Smooth muscle cell (in vitro differentiated cells): ENCODE measurements around the gene AMZ1. TPM values are rescaled to one million over a fixed set of nuclear protein-coding genes. Genes with fewer than 3 reads are reported as not detected.
"Not testable (repeated sequence)": the region's sequence is repeated elsewhere in the genome, so short reads cannot be mapped to it uniquely, and the experiment has no call there.

Experiments
- DNase-seq: peaks from one replicate; lab custom pipeline; 2025; ENCODE audit not compliant: unreplicated experiment; lab: John Stamatoyannopoulos, UW
- H2AFZ ChIP-seq: fragments of 200-600 bp; sonication (generic); 2 replicates; pipeline ENCODE4 v1.6.0; 2016; ENCODE audit warnings: antibody characterized with exemption, low read depth, mild to moderate bottlenecking
- H3F3A ChIP-seq: fragments of 200-600 bp; sonication (generic); 2 replicates; pipeline ENCODE4 v1.6.0; 2017; ENCODE audit warnings: antibody characterized with exemption, low read depth
- H3K27ac ChIP-seq: fragments of 200-600 bp; sonication (generic); 2 replicates; pipeline ENCODE4 v1.5.1; 2016; ENCODE audit warnings: low read depth, mild to moderate bottlenecking
- H3K27me3 ChIP-seq: fragments of 200-600 bp; sonication (generic); 2 replicates; pipeline ENCODE4 v1.6.1; 2016; ENCODE audit warnings: low read depth, mild to moderate bottlenecking
- H3K36me3 ChIP-seq: fragments of 200-600 bp; sonication (generic); 2 replicates; pipeline ENCODE4 v1.5.1; 2016; ENCODE audit warnings: low read depth
- H3K4me1 ChIP-seq: fragments of 200-600 bp; sonication (generic); 2 replicates; pipeline ENCODE4 v1.5.1; 2016; ENCODE audit warnings: low read depth
- H3K4me2 ChIP-seq: fragments of 200-600 bp; sonication (generic); 2 replicates; pipeline ENCODE4 v1.6.0; 2016; ENCODE audit warnings: mild to moderate bottlenecking
- H3K4me3 ChIP-seq: fragments of 200-600 bp; sonication (generic); 2 replicates; pipeline ENCODE4 v1.5.1; 2016; ENCODE audit warnings: mild to moderate bottlenecking
- H3K79me2 ChIP-seq: fragments of 200-600 bp; sonication (generic); 2 replicates; pipeline ENCODE4 v1.6.0; 2016; ENCODE audit warnings: low read depth, mild to moderate bottlenecking
- H3K9ac ChIP-seq: fragments of 200-600 bp; sonication (generic); 2 replicates; pipeline ENCODE4 v1.6.0; 2016; ENCODE audit warnings: low read depth
- H3K9me3 ChIP-seq: fragments of 200-600 bp; sonication (generic); replicated peaks from 2 replicates; pipeline ENCODE4 v1.5.1; 2016; ENCODE audit warnings: low read depth
- H4K20me1 ChIP-seq: fragments of 200-600 bp; sonication (generic); 2 replicates; pipeline ENCODE4 v1.6.0; 2016; ENCODE audit warnings: low read depth
- CTCF ChIP-seq: fragments of 200-600 bp; sonication (generic); IDR thresholded peaks from 2 replicates; pipeline ENCODE4 v1.5.1; 2017; ENCODE audit warnings: borderline replicate concordance, mild to moderate bottlenecking, antibody characterized with exemption; ENCODE audit not compliant: insufficient read depth, poor library complexity, severe bottlenecking
- WGBS: methylation state at CpG from one replicate; pipeline ENCODE4 v1.1.7; 2016; ENCODE audit warnings: low lambda C conversion rate; 5-methylcytosine and 5-hydroxymethylcytosine counted together
- polyA plus RNA-seq: library from polyadenylated mRNA; unstranded; fragments of >200 nt; fragmentation: Nextera tagmentation; extraction: Ambion mirVana; gene quantifications from 2 replicates; pipeline ENCODE4 v1.2.1, GENCODE V29; 2016
- total RNA-seq: library from RNA; depleted of rRNA; stranded (reverse); fragments of >200 nt; gene quantifications from 2 replicates; pipeline ENCODE4 v1.2.3, GENCODE V29; 2014

The AMZ1 gene
- total and polyA plus RNA-seq, 2 experiments from 2014 or later: 0.63 to 1.1 TPM

GRCh38 chr7:2673934-2674333 lies 14.1 kb upstream of the AMZ1 start:
- no peaks in the 10 kb centered on the region for H3K79me2 ChIP-seq
- H3K4me1 ChIP-seq: no peaks in the 10 kb centered on the region
- no peaks in the 10 kb centered on the region for H4K20me1 ChIP-seq
- no peak overlapping the region for H2AFZ ChIP-seq
- peaks cover 2% of the 10 kb centered on the region for H3K9me3 ChIP-seq
- H3K9ac ChIP-seq: no peak overlapping the region
- no peak overlapping the region for H3K4me2 ChIP-seq
- H3K27ac ChIP-seq: no peak overlapping the region
- no peaks in the 10 kb centered on the region for H3K36me3 ChIP-seq
- no peak for TF ChIP-seq CTCF
- no peaks in the 10 kb centered on the region for H3F3A ChIP-seq
- H3K4me3 ChIP-seq: no peak overlapping the region
- no peaks in the 10 kb centered on the region for H3K27me3 ChIP-seq
- DNase-seq: no peak

- Histone ChIP-seq H3K4me1 (no peaks in the 10 kb centered on the region), H3K4me2 (no peak overlapping the region), H3K9ac (no peak overlapping the region), H3K9me3 (peaks cover 2% of the 10 kb centered on the region), H3K4me3 (no peak overlapping the region), H3K36me3 (no peaks in the 10 kb centered on the region), H3K27ac (no peak overlapping the region), H3K27me3 (no peaks in the 10 kb centered on the region), H2AFZ (no peak overlapping the region), H3K79me2 (no peaks in the 10 kb centered on the region), H4K20me1 (no peaks in the 10 kb centered on the region), H3F3A (no peaks in the 10 kb centered on the region)
- TF ChIP-seq CTCF: no peak
- DNase-seq: no peak
- 71% methylated on average over 9 of the region's 9 CpGs for WGBS
These were observed 12.7 kb upstream of the AMZ1 start for GRCh38 chr7:2675256-2675764.

- H4K20me1 ChIP-seq, DNase-seq, H3K4me1 ChIP-seq, H3F3A ChIP-seq, H3K4me2 ChIP-seq, H3K36me3 ChIP-seq, H3K9me3 ChIP-seq, H3K79me2 ChIP-seq, H3K9ac ChIP-seq, H3K4me3 ChIP-seq, H3K27ac ChIP-seq, H2AFZ ChIP-seq, H3K27me3 ChIP-seq: not testable (repeated sequence)
- WGBS: 74% methylated on average over 7 of the region's 8 CpGs
These were observed 11.4 kb upstream of the AMZ1 start for GRCh38 chr7:2676576-2676975.

- not testable (repeated sequence) for H3K27me3 ChIP-seq, H3K9ac ChIP-seq, H3K4me3 ChIP-seq, H3K79me2 ChIP-seq, H3K9me3 ChIP-seq, H3K27ac ChIP-seq, H4K20me1 ChIP-seq, H3K36me3 ChIP-seq, H3K4me2 ChIP-seq, H2AFZ ChIP-seq, H3F3A ChIP-seq, H3K4me1 ChIP-seq, DNase-seq
- WGBS: 88% methylated on average over 15 of the region's 15 CpGs
These were observed 9.5 kb upstream of the AMZ1 start for GRCh38 chr7:2678454-2678853.

GRCh38 chr7:2679135-2680127 lies 8.6 kb upstream of the AMZ1 start:
- H3K9ac ChIP-seq, H3K4me1 ChIP-seq, H3K36me3 ChIP-seq, H3K27me3 ChIP-seq, H3K27ac ChIP-seq, H4K20me1 ChIP-seq, H3K79me2 ChIP-seq, H3F3A ChIP-seq, H3K4me3 ChIP-seq, DNase-seq, H2AFZ ChIP-seq, H3K4me2 ChIP-seq, H3K9me3 ChIP-seq: not testable (repeated sequence)
- WGBS: 91% methylated on average over 20 of the region's 64 CpGs
